Activated T-cell treated with anti-CD3 and anti-CD28 coated beads for 1 hour (primary cell): ENCODE results near the gene SH3YL1.
A peak's percentile ranks its signal among the peaks of the same experiment; 100 is the strongest.
"Not testable (repeated sequence)": the region's sequence is repeated elsewhere in the genome, so short reads cannot be mapped to it uniquely, and the experiment has no call there.

Source experiments
- DNase-seq: peaks from one replicate; pipeline ENCODE4 v3.0.0-alpha.2; 2020; ENCODE audit warnings: low read depth

The SH3YL1 gene

GRCh38 chr2:182509-183122 is 81.2 kb downstream of the SH3YL1 start:
- no peak for DNase-seq

GRCh38 chr2:180311-180710 is 83.5 kb downstream of the SH3YL1 start:
- DNase-seq = no peak

GRCh38 chr2:179886-180285 is 83.9 kb downstream of the SH3YL1 start:
- no peak for DNase-seq

- no peak for DNase-seq
Measured at GRCh38 chr2:177733-178132, 86.1 kb downstream of the SH3YL1 start.

GRCh38 chr2:176917-177316 is 86.9 kb downstream of the SH3YL1 start:
- DNase-seq = no peak

- peak; percentile 35 for DNase-seq
Measured at GRCh38 chr2:175880-176820, 87.7 kb downstream of the SH3YL1 start.

- DNase-seq = no peak
Measured at GRCh38 chr2:175161-175786, 88.6 kb downstream of the SH3YL1 start.

GRCh38 chr2:172120-172519 is 91.7 kb downstream of the SH3YL1 start:
- DNase-seq = not testable (repeated sequence)

GRCh38 chr2:169741-170140 is 94.1 kb downstream of the SH3YL1 start:
- no peak for DNase-seq
